ENCODE data around the gene MRPL33.

MRPL33 gene

GRCh38 chr2:27810455-27810854 lies 38.9 kb downstream of the MRPL33 start:
- DNase-seq, result no peak

GRCh38 chr2:27811768-27812167 lies 40.2 kb downstream of the MRPL33 start:
- no peak for DNase-seq

DNA sequence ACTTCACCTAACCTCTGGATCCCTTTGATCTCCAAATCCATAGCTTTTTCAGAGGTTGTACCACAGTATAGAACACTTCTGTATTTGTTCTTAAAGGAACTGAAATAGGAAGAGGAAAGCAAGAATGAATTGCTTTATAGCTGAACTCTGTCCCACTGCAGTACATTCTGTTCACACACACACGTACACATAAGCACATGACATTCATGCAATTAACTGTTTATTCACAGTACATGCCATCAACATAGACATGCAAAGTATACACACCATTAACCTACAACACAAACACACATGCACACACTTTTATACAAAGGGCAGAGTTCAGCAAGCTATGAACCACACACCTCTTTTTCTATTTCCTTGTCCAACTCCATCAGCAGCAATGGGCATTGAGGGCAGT lies 43.2 kb downstream of the MRPL33 start:
- no peak for DNase-seq

DNA sequence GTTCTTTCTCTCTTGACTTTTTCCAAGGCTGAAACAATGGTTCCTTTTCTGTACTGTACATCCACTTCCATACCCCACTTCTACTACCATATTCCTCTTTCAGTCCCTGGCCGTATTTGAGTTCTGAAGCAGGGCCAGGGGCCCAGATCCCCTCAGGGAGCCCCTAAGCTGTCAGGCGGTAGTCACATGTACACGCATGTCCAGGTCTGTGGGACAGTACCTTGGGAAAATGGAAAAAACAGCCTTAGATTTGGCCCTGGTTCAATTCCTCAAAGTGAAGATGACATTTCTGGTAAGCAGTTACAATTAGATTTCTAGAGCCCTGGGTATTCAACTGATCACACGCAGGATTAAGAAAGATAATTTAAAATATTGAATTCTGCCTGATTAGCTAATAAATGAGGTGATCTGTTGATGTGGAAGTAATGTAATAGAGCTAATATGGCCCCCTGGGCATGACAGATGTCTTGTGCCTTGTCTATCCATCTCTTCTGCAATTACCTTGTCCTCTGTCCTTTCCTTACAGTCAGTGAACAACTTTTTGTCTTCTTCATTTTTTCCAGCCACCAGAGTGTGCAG lies 44.4 kb downstream of the MRPL33 start:
- DNase-seq, result no peak

DNA sequence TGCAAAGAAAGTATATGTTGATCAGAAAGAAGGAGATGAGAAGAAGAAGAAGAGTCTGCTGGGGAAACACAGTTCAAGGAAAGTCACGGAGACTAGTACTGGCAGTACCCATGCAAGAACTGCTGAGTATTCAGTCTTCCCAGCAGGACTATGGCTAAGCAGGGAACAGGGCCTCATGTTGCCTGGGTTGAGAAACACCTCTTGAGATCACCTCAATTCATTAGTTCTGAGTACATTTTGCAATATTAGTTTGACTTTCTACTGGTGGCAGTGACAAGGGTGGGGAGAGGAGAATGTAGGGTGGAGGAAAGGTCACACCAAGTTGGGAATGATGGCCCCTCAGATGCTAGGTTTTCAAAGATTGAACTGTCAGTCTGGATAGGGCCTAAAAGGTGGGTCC lies 50.5 kb downstream of the MRPL33 start:
- no peak for DNase-seq

GRCh38 chr2:27823135-27823534 lies 51.6 kb downstream of the MRPL33 start:
- DNase-seq, result no peak

DNA sequence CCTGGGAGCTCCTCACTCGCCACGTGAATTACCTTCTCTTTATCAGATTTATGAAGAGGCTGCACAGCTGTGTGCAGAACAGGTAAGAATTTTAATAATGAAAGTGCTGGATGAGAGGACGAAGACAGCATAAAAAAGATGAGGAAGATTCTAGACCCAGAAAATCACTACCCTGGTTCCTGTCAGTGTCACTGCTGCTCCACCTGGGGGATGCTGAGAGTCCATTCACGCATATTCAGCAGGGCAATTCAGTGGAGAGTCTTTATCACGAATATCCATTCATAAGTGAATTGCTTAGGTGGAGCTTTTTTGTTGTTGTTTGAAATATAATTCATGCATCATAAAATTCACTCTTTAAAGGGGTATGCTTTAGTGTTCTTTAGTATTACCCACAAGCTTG lies 52.0 kb downstream of the MRPL33 start:
- DNase-seq, result no peak

DNA sequence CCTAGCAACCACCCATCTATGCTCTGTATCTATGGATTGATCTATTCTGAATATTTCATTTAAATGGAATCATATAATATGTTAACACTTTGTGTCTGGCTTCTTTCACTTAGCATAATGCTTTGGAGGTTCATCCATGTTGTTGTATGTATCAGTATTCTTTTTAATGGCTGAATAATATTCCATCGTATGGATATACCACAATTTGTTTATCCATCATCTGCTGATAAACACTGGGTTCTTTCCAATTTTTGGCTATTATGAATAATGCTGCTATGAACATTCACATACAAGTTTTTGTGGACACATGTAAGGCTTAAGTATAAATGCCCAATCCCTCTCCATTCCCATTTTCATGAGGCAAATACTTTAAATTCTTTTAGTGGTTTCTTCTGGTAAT lies 52.9 kb downstream of the MRPL33 start:
- DNase-seq, result no peak

DNA sequence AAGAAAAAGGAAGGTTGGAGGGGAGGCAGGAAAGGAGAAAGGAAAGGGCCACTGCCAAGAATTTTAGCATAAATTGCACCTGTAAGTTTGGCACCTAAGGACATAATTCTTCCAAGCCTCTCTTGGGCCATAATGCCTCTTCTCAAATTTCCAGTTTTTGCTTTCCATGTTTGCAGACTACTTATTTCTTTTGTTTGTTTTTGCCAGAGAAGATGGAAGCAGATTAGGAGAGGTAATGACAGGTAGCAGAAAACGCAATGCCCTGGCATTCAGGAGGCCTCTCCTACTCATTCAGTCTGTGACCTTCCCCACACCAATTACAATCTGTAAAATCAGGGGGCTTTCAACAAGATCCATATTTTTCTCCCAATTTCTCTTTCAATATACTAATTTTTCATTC lies 56.8 kb downstream of the MRPL33 start:
- no peak for DNase-seq

Data from NCI-H526 treated with DMSO at 0.1 percent for 48 hours (cell line).